SK-N-SH (cell line): ENCODE data around the gene MEX3A. TPM values are rescaled to one million over a fixed set of nuclear protein-coding genes. Genes with fewer than 3 reads are reported as not detected.

ENCODE experiments used
- CTCF ChIA-PET: fragments of 300-600, 350-600 bp; formaldehyde crosslinking; extraction: SDS; loops from one replicate; lab custom pipeline; 2021; lab: Yijun Ruan, JAX
- POLR2A ChIA-PET: fragments of 350-600 bp; sonication (Branson Sonifier 250); formaldehyde crosslinking; extraction: SDS; loops from one replicate; lab custom pipeline; 2020; ENCODE audit warnings: antibody characterized with exemption, inconsistent platforms; lab: Yijun Ruan, JAX
- DNase-seq: peaks from one replicate; pipeline ENCODE4 v3.0.0; 2012
- H2AFZ ChIP-seq: fragments of 200-600 bp; sonication (generic); 2 replicates; pipeline ENCODE4 v1.8.1; 2016; ENCODE audit warnings: antibody characterized with exemption, mild to moderate bottlenecking, low read depth
- H3F3A ChIP-seq: fragments of 200-600 bp; sonication (generic); replicated peaks from 2 replicates; pipeline ENCODE3; 2016; ENCODE audit warnings: antibody characterized with exemption, mild to moderate bottlenecking; ENCODE audit not compliant: insufficient read depth
- H3K27ac ChIP-seq, 2 experiments: fragments of 200-500 bp in 1 of 2; fragments of 200-600 bp in 1 of 2; sonication (Bioruptor generic) in 1 of 2; sonication (generic), shearing (Covaris generic) in 1 of 2; 2 replicates each; pipeline versions ENCODE4 v1.5.1 to v1.6.1; 2014 to 2016; ENCODE audit warnings: low read depth in 2 of 2, inconsistent platforms in 1 of 2, low read length in 1 of 2, mild to moderate bottlenecking in 1 of 2, mixed read lengths in 1 of 2
- H3K27me3 ChIP-seq: fragments of 200-600 bp; sonication (generic), shearing (Covaris generic); 2 replicates; pipeline ENCODE4 v1.6.1; 2016; ENCODE audit warnings: mixed run types; ENCODE audit not compliant: insufficient read depth
- H3K36me3 ChIP-seq, 2 experiments: fragments of 200-500 bp in 1 of 2; fragments of 200-600 bp in 1 of 2; sonication (Bioruptor generic) in 1 of 2; sonication (generic) in 1 of 2; replicated peaks in 1 of 2; 2 replicates each; pipeline versions ENCODE3 to v1.5.1; 2014 to 2016; ENCODE audit warnings: low read length in 1 of 2, mild to moderate bottlenecking in 1 of 2; ENCODE audit not compliant: insufficient read depth in 2 of 2, control insufficient read depth in 1 of 2
- H3K4me1 ChIP-seq, 2 experiments: fragments of 200-500 bp in 1 of 2; fragments of 200-600 bp in 1 of 2; sonication (Bioruptor generic) in 1 of 2; sonication (generic), shearing (Covaris generic) in 1 of 2; 2 replicates each; pipeline versions ENCODE4 v1.5.1 to v1.6.1; 2014 to 2016; ENCODE audit warnings: low read depth in 1 of 2, low read length in 1 of 2, mixed run types in 1 of 2; ENCODE audit not compliant: insufficient read depth in 2 of 2, control insufficient read depth in 1 of 2
- H3K4me2 ChIP-seq: fragments of 200-600 bp; sonication (generic), shearing (Covaris generic); 2 replicates; pipeline ENCODE4 v1.6.1; 2017; ENCODE audit warnings: mixed run types
- H3K4me3 ChIP-seq, 2 experiments: fragments of 200-500 bp in 1 of 2; fragments of 200-600 bp in 1 of 2; sonication (Bioruptor generic) in 1 of 2; sonication (generic), shearing (Covaris generic) in 1 of 2; 2 replicates each; pipeline versions ENCODE4 v1.5.1 to v1.8.1; 2014 to 2016; ENCODE audit warnings: low read depth in 2 of 2, inconsistent platforms in 1 of 2, low read length in 1 of 2, mild to moderate bottlenecking in 1 of 2, mixed read lengths in 1 of 2, moderate library complexity in 1 of 2
- H3K79me2 ChIP-seq: fragments of 200-600 bp; sonication (generic); 2 replicates; pipeline ENCODE4 v1.8.1; 2017; ENCODE audit warnings: mild to moderate bottlenecking; ENCODE audit not compliant: insufficient read depth
- H3K9ac ChIP-seq: fragments of 200-600 bp; sonication (generic); 2 replicates; pipeline ENCODE4 v1.6.1; 2017; ENCODE audit warnings: mixed run types
- H3K9me2 ChIP-seq: fragments of 200-600 bp; sonication (generic); 2 replicates; pipeline ENCODE4 v1.6.1; 2017; ENCODE audit warnings: mixed run types
- H3K9me3 ChIP-seq: fragments of 200-600 bp; sonication (generic); 2 replicates; pipeline ENCODE4 v1.6.1; 2017; ENCODE audit warnings: mixed run types, mild to moderate bottlenecking, moderate library complexity
- H4K20me1 ChIP-seq: fragments of 200-600 bp; sonication (generic); 2 replicates; pipeline ENCODE4 v1.6.1; 2017; ENCODE audit warnings: mild to moderate bottlenecking, mixed run types; ENCODE audit not compliant: insufficient read depth
- EP300 ChIP-seq, 2 experiments: IDR thresholded peaks; 2 replicates each; pipeline versions ENCODE4 v1.4.0 to v1.6.1; 2012; ENCODE audit warnings: borderline replicate concordance in 1 of 2, low read depth in 1 of 2, low read length in 1 of 2
- EZH2phosphoT487 ChIP-seq: fragments of 200-600 bp; sonication (generic); IDR thresholded peaks from 2 replicates; pipeline ENCODE4 v1.6.1; 2017; ENCODE audit warnings: low read depth, mixed run types, mild to moderate bottlenecking, antibody characterized with exemption, moderate library complexity, borderline replicate concordance
- FOXJ3 ChIP-seq: sonication (generic); formaldehyde crosslinking; IDR thresholded peaks from 2 replicates; pipeline ENCODE4 v1.5.1; 2020; ENCODE audit warnings: mild to moderate bottlenecking, missing genetic modification reagents
- GABPA ChIP-seq: IDR thresholded peaks from 2 replicates; pipeline ENCODE4 v1.4.0; 2012; ENCODE audit warnings: low read depth, mild to moderate bottlenecking
- GATA2 ChIP-seq: sonication (generic); formaldehyde crosslinking; IDR thresholded peaks from 2 replicates; pipeline ENCODE4 v1.5.0; 2020; ENCODE audit warnings: mild to moderate bottlenecking, missing genetic modification reagents
- POLR2AphosphoS5 ChIP-seq: IDR thresholded peaks from 2 replicates; pipeline ENCODE4 v1.6.1; 2012; ENCODE audit warnings: low read depth, low read length
- RAD21 ChIP-seq: IDR thresholded peaks from 2 replicates; pipeline ENCODE4 v1.6.1; 2012; ENCODE audit warnings: mild to moderate bottlenecking, low read length
- RXRA ChIP-seq: IDR thresholded peaks from 2 replicates; pipeline ENCODE4 v1.4.0; 2012; ENCODE audit warnings: low read depth, mild to moderate bottlenecking, borderline replicate concordance
- SIN3A ChIP-seq: IDR thresholded peaks from 2 replicates; pipeline ENCODE4 v1.6.1; 2012; ENCODE audit warnings: low read depth, mild to moderate bottlenecking, low read length, moderate library complexity, borderline replicate concordance
- TEAD4 ChIP-seq: IDR thresholded peaks from 2 replicates; pipeline ENCODE4 v1.4.0; 2012; ENCODE audit warnings: mild to moderate bottlenecking, borderline replicate concordance; ENCODE audit not compliant: insufficient read depth
- WGBS: methylation state at CpG from one replicate; pipeline ENCODE4 v1.1.6; 2017; ENCODE audit warnings: low lambda C conversion rate; 5-methylcytosine and 5-hydroxymethylcytosine counted together
- polyA plus RNA-seq, 3 experiments: library from polyadenylated mRNA; depleted of rRNA; stranded (reverse); fragments of >200 nt; gene quantifications; 2 replicates each; pipeline ENCODE4 v1.2.3, GENCODE V29; 2012
- TF ChIP-seq, protein P1 (sequence below): IDR thresholded peaks from 2 replicates; pipeline ENCODE4 v1.4.0; 2012; ENCODE audit warnings: low read depth, borderline replicate concordance
- TF ChIP-seq, protein P2 (sequence below): IDR thresholded peaks from 2 replicates; pipeline ENCODE4 v1.6.1; 2012; ENCODE audit warnings: mild to moderate bottlenecking, low read depth, low read length, moderate library complexity
- TF ChIP-seq, protein P3 (sequence below): fragments of 150-350 bp; IDR thresholded peaks from 2 replicates; pipeline ENCODE4 v1.6.1; 2017; ENCODE audit warnings: antibody characterized with exemption, low read length, low read depth, borderline replicate concordance

Gene MEX3A
- polyA plus RNA-seq, 1 of the 3 experiments (the other 2 are of a cell fraction): 16.2 TPM

DNA sequence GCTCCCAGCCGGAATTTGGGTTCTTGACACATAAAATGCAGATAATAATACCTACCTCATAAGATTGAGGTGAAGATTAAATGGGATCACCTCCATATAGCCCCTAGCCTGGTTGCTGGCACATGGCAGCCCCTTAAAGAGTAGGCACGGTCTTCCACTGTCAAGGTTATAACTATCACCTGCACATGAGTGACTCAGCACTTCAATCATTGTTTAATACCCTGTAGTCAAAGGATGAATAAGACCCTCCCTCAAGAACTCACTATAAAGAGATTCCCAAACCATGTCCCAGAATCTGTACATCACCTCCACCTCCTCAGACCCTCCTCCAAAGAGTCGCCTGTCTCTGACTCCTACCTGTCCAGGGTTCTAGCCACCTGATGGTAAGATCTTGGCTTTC lies 25.8 kb upstream of the MEX3A start:
- Histone ChIP-seq H3F3A (peaks cover 40% of the 10 kb centered on the region), H3K79me2 (peaks cover 32% of the 10 kb centered on the region), H3K4me1 (peaks cover 42 to 54% of the 10 kb centered on the region in 2 experiments), H3K27me3 (no peaks in the 10 kb centered on the region), H3K36me3 (no peaks in the 10 kb centered on the region), H3K9me2 (no peaks in the 10 kb centered on the region), H3K4me2 (no peak overlapping the region), H3K27ac (no peak overlapping the region), H3K9ac (no peak overlapping the region), H3K9me3 (no peaks in the 10 kb centered on the region), H3K4me3 (no peak overlapping the region), H4K20me1 (no peaks in the 10 kb centered on the region), H2AFZ (no peak overlapping the region)
- CTCF ChIA-PET: interaction anchor here (6.3 to 29.6 kb wide), 2 partner anchors 12 to 23 kb away, joined by 69 to 1559 read pairs; partner anchors contain the start of gene LMNA
- WGBS: 92% methylated on average over 3 of the region's 3 CpGs
- POLR2A ChIA-PET: no interaction called here
- no peak for DNase-seq
- TF ChIP-seq GABPA: no peak
- no peak for TF ChIP-seq RXRA
- TF ChIP-seq, protein P1, sequence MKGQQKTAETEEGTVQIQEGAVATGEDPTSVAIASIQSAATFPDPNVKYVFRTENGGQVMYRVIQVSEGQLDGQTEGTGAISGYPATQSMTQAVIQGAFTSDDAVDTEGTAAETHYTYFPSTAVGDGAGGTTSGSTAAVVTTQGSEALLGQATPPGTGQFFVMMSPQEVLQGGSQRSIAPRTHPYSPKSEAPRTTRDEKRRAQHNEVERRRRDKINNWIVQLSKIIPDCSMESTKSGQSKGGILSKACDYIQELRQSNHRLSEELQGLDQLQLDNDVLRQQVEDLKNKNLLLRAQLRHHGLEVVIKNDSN: no peak
- TF ChIP-seq, protein P2, sequence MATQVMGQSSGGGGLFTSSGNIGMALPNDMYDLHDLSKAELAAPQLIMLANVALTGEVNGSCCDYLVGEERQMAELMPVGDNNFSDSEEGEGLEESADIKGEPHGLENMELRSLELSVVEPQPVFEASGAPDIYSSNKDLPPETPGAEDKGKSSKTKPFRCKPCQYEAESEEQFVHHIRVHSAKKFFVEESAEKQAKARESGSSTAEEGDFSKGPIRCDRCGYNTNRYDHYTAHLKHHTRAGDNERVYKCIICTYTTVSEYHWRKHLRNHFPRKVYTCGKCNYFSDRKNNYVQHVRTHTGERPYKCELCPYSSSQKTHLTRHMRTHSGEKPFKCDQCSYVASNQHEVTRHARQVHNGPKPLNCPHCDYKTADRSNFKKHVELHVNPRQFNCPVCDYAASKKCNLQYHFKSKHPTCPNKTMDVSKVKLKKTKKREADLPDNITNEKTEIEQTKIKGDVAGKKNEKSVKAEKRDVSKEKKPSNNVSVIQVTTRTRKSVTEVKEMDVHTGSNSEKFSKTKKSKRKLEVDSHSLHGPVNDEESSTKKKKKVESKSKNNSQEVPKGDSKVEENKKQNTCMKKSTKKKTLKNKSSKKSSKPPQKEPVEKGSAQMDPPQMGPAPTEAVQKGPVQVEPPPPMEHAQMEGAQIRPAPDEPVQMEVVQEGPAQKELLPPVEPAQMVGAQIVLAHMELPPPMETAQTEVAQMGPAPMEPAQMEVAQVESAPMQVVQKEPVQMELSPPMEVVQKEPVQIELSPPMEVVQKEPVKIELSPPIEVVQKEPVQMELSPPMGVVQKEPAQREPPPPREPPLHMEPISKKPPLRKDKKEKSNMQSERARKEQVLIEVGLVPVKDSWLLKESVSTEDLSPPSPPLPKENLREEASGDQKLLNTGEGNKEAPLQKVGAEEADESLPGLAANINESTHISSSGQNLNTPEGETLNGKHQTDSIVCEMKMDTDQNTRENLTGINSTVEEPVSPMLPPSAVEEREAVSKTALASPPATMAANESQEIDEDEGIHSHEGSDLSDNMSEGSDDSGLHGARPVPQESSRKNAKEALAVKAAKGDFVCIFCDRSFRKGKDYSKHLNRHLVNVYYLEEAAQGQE: no peak
- no peak for TF ChIP-seq RAD21
- no peak for TF ChIP-seq EZH2phosphoT487
- no peak for TF ChIP-seq SIN3A
- TF ChIP-seq, protein P3, sequence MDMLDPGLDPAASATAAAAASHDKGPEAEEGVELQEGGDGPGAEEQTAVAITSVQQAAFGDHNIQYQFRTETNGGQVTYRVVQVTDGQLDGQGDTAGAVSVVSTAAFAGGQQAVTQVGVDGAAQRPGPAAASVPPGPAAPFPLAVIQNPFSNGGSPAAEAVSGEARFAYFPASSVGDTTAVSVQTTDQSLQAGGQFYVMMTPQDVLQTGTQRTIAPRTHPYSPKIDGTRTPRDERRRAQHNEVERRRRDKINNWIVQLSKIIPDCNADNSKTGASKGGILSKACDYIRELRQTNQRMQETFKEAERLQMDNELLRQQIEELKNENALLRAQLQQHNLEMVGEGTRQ: no peak

DNA sequence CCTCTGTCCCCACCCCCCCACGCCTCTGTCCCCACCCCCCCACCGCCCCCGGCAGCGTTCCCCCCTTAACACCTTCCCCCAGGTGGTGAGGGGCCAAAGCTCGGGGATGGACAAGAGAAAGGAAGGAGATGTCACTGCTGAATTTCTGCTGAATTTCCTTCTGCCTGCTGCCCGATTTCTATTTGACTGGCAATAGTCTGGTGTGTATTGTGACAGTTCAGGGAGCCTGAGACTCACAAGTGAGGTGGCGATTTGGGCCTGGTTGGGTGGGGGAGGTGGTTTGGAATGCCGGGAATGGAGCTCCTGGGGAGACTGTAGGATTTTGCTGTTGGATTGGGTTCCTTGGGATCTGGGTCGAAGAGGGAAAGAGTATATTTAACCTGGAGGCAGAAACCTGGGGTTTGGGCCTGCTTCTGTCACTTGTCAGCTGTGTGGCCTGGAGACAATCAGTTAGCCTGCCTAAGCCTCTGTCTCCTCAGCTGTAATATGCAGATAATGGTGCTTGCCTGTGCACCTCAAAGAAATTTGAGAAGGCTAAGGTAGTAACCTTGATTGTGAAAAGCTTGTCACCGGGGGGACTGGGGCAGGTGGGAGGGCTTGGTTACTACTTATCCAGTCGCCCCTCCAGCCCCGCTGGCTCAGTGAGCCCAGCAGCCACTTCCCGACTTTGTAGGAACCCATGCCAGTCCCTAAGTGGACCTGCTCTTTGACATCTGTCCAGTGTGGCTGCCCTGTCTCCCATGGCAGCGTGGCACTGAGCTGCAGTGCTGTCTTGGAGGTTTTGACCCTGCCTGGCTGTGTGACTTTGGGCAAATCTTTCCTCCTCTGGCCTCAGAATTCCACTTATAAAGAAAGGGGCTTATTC lies 24.6 kb upstream of the MEX3A start:
- Histone ChIP-seq H3K36me3 (no peaks in the 10 kb centered on the region), H3K79me2 (peaks cover 32% of the 10 kb centered on the region)
- TF ChIP-seq EP300 (IDR thresholded peaks at IDR 0.05; ENCODE audit: borderline replicate concordance in 1 of 2, low read depth in 1 of 2, low read length in 1 of 2): peak in 1 of 2 experiments; percentile 30; a peak in 1 of 4 replicates
- 0 out of 2 replicates have a peak, but pooled peaks have one; percentile 20 for TF ChIP-seq FOXJ3 (CRISPR knock-in tag)
- TF ChIP-seq POLR2AphosphoS5: no peak
- peak; percentile 38; the same call in 1 of the 2 replicates for TF ChIP-seq GATA2 (CRISPR knock-in tag)
- TF ChIP-seq TEAD4: no peak
- TF ChIP-seq, all 33 proteins: peak for 3
- Histone ChIP-seq H3K9me2 (no peaks in the 10 kb centered on the region), H3K4me1 (peaks cover 46 to 57% of the 10 kb centered on the region in 2 experiments), H3K27ac (peak overlapping the region; percentile 77 to 99), H3K9ac (peak overlapping the region; percentile 72), H3K9me3 (no peaks in the 10 kb centered on the region), H3K27me3 (no peaks in the 10 kb centered on the region), H2AFZ (no peak overlapping the region), H4K20me1 (no peaks in the 10 kb centered on the region), H3F3A (peaks cover 47% of the 10 kb centered on the region), H3K4me3 (no peak overlapping the region), H3K4me2 (peak overlapping the region; percentile 51; the same call in 1 of the 2 replicates)
- ChIA-PET CTCF (interaction anchor here (0.9 to 29.6 kb wide), 5 partner anchors 11 to 205 kb away, joined by 3 to 1559 read pairs (median 5); partner anchors contain the start of gene LMNA), POLR2A (interaction anchor here (0.7 to 1.9 kb wide), 4 partner anchors 9 to 106 kb away, joined by 3 to 6 read pairs (median 4); partner anchors contain the start of gene PMF1)
- 52% methylated on average over 9 of the region's 14 CpGs for WGBS
- DNase-seq: peak; percentile 48
